Measurements from ENCODE around the gene SCT. TPM values are rescaled to one million over a fixed set of nuclear protein-coding genes. Genes with fewer than 3 reads are reported as not detected.

SCT gene
- total RNA-seq, 4 donors from 2014 or later = not detected

DNA sequence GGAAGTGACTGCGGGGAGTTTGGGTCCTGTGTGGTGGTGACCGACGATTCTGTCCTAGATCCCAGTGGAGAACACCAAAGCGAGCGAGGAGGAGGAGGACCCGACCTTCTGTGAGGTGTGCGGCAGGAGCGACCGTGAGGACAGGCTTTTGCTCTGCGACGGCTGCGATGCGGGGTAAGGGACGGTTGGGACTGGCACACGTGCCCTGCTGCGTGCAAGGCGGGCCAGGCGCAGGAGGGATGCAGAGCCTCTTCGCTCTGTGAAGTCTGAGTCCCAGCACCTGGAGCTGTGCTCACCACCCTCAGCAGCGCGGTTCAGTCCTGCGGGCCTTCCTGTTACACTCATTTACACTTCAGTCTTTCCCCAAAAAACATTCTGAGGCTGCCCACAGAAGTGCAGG, 34.5 kb downstream of the SCT start:
- no peak for TF ChIP-seq EP300 (IDR thresholded peaks at IDR 0.05)
- TF ChIP-seq POLR2A (IDR thresholded peaks at IDR 0.05; ENCODE audit: low read depth) = no peak
- TF ChIP-seq, protein P1, sequence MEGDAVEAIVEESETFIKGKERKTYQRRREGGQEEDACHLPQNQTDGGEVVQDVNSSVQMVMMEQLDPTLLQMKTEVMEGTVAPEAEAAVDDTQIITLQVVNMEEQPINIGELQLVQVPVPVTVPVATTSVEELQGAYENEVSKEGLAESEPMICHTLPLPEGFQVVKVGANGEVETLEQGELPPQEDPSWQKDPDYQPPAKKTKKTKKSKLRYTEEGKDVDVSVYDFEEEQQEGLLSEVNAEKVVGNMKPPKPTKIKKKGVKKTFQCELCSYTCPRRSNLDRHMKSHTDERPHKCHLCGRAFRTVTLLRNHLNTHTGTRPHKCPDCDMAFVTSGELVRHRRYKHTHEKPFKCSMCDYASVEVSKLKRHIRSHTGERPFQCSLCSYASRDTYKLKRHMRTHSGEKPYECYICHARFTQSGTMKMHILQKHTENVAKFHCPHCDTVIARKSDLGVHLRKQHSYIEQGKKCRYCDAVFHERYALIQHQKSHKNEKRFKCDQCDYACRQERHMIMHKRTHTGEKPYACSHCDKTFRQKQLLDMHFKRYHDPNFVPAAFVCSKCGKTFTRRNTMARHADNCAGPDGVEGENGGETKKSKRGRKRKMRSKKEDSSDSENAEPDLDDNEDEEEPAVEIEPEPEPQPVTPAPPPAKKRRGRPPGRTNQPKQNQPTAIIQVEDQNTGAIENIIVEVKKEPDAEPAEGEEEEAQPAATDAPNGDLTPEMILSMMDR (IDR thresholded peaks at IDR 0.05) = no peak
- no peak for TF ChIP-seq POLR2AphosphoS5 (IDR thresholded peaks at IDR 0.05)
- Histone ChIP-seq H3K27ac (replicated peaks in 1 of 4) (no peak overlapping the region), H3K36me3 (peaks cover 74 to 100% (median 99%) of the 10 kb centered on the region in 4 donors), H3K4me1 (no peaks in the 10 kb centered on the region), H3K27me3 (no peaks in the 10 kb centered on the region), H3K4me3 (no peak overlapping the region), H3K9me3 (no peaks in the 10 kb centered on the region)
- DNase-seq (ENCODE audit: extremely low spot score) = no peak
- 94% methylated on average over 22 of the region's 22 CpGs for WGBS
- intact Hi-C loops (cut with DNase I) = no loop called here

DNA sequence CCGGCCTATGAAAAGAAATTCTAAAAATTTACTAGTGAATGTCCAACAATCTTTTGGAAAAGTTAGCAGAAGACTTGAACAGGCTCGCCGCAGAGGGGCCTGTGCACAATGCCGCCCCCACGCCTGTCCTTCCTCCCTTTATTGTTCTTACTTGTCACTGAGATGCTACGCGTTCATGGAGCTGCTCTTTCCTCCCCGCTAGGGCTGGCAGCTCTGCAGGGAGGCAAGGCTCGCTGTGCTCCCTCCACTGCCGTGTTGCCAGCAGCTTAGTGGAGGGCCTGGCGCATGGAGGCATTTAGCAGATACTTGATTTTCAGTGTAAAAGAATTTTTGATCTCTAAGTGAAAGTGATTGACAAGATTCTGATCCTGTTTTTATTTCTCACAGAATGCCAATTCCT, 36.0 kb downstream of the SCT start:
- H3K4me1 ChIP-seq = no peaks in the 10 kb centered on the region
- no peak for DNase-seq (ENCODE audit: extremely low spot score)
- H3K4me3 ChIP-seq = no peak overlapping the region
- TF ChIP-seq, protein P1 (IDR thresholded peaks at IDR 0.05) = no peak
- TF ChIP-seq EP300 (IDR thresholded peaks at IDR 0.05) = no peak
- no peak for TF ChIP-seq POLR2AphosphoS5 (IDR thresholded peaks at IDR 0.05)
- no peak for TF ChIP-seq POLR2A (IDR thresholded peaks at IDR 0.05; ENCODE audit: low read depth)
- 86% methylated on average over 11 of the region's 11 CpGs for WGBS
- intact Hi-C loops (cut with DNase I) = no loop called here
- H3K27me3 ChIP-seq = no peaks in the 10 kb centered on the region
- peaks cover 69 to 100% (median 98%) of the 10 kb centered on the region in 4 donors for H3K36me3 ChIP-seq
- no peaks in the 10 kb centered on the region for H3K9me3 ChIP-seq
- no peak overlapping the region for H3K27ac ChIP-seq (replicated peaks in 1 of 4)

DNA sequence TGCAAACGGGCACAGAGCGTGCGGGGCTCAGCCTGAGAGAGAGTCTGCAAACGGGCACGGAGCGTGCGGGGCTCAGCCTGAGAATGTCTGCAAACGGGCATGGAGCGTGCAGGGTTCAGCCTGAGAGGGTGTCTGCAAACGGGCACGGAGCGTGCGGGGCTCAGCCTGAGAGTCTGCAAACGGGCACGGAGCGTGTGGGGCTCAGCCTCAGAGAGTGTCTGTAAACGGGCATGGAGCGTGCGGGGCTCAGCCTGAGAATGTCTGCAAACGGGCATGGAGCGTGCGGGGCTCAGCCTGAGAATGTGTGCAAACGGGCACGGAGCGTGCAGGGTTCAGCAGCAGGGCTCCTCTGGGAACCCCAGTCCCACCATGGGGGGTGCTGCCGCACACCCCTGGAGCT, 37.2 kb downstream of the SCT start:
- 94% methylated on average over 26 of the region's 26 CpGs for WGBS

DNA sequence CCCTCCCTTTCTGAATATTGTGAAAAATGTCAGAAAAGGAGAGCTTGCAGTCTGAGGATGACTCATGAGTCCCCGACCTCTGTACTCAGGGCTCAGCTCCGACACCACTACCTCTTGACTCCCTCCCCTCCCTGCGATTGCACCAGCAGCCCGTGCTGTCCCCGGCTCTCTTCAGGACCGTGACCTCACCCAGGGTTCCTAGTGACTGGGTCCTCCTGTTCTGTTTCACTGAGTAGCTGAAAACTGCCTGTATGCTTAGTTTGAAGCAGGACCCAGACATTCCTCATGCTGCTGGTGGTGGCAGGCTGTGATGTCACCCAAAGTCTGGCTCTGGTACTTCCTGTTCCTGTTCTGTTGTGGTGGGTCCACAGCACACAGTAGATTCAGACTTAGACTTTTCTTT, 39.0 kb downstream of the SCT start:
- Histone ChIP-seq H3K27ac (replicated peaks in 1 of 4) (no peak overlapping the region), H3K4me3 (no peak overlapping the region), H3K36me3 (peaks cover 59 to 94% (median 86%) of the 10 kb centered on the region in 4 donors), H3K4me1 (peaks cover 0 to 3% (median 0%) of the 10 kb centered on the region in 4 donors), H3K27me3 (no peaks in the 10 kb centered on the region), H3K9me3 (no peaks in the 10 kb centered on the region)
- TF ChIP-seq EP300 (IDR thresholded peaks at IDR 0.05) = no peak
- TF ChIP-seq, protein P1 (IDR thresholded peaks at IDR 0.05) = no peak
- no peak for TF ChIP-seq POLR2A (IDR thresholded peaks at IDR 0.05; ENCODE audit: low read depth)
- no peak for TF ChIP-seq POLR2AphosphoS5 (IDR thresholded peaks at IDR 0.05)
- intact Hi-C loops (cut with DNase I) = no loop called here
- 59% methylated on average over 6 of the region's 6 CpGs for WGBS
- no peak for DNase-seq (ENCODE audit: extremely low spot score)

More for the DNA sequence above, 37.2 kb downstream of the SCT start:
- no peak for TF ChIP-seq POLR2AphosphoS5 (IDR thresholded peaks at IDR 0.05)
- TF ChIP-seq, protein P1 (IDR thresholded peaks at IDR 0.05) = no peak
- no peak for TF ChIP-seq POLR2A (IDR thresholded peaks at IDR 0.05; ENCODE audit: low read depth)
- TF ChIP-seq EP300 (IDR thresholded peaks at IDR 0.05) = no peak
- no peaks in the 10 kb centered on the region for H3K27me3 ChIP-seq
- peaks cover 58 to 94% (median 88%) of the 10 kb centered on the region in 4 donors for H3K36me3 ChIP-seq
- H3K9me3 ChIP-seq = no peaks in the 10 kb centered on the region
- H3K4me1 ChIP-seq = no peaks in the 10 kb centered on the region
- no peak overlapping the region for H3K27ac ChIP-seq (replicated peaks in 1 of 4)
- intact Hi-C loops (cut with DNase I) = no loop called here
- no peak overlapping the region for H3K4me3 ChIP-seq
- DNase-seq (ENCODE audit: extremely low spot score) = no peak

DNA sequence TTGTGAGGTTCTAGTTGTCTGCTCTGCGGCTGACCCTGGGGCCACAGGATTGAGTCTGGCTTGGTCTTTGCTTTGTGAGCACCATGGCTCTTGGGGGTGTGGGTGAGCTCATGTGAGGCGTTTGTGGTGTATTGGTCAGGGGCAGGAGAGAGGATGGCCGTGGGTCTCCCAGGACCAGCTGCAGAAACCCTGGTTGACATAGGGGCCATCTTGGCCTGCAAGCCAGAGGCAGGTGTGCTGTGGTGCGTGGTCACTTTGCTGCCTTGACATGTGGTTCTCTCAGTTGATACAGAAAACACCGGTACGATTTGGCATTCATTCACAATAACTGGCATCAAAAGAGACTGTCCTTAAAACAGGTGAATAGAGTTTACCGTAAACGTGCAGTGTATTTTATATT, 39.4 kb downstream of the SCT start:
- H3K9me3 ChIP-seq = no peaks in the 10 kb centered on the region
- H3K4me1 ChIP-seq = peaks cover 0 to 3% (median 0%) of the 10 kb centered on the region in 4 donors
- no peak overlapping the region for H3K4me3 ChIP-seq
- TF ChIP-seq, protein P1 (IDR thresholded peaks at IDR 0.05) = no peak
- no peak for TF ChIP-seq POLR2AphosphoS5 (IDR thresholded peaks at IDR 0.05)
- no peak for TF ChIP-seq EP300 (IDR thresholded peaks at IDR 0.05)
- TF ChIP-seq POLR2A (IDR thresholded peaks at IDR 0.05; ENCODE audit: low read depth) = no peak
- WGBS = 83% methylated on average over 8 of the region's 8 CpGs
- no peak for DNase-seq (ENCODE audit: extremely low spot score)
- no peak overlapping the region for H3K27ac ChIP-seq (replicated peaks in 1 of 4)
- peaks cover 59 to 94% (median 86%) of the 10 kb centered on the region in 4 donors for H3K36me3 ChIP-seq
- no peaks in the 10 kb centered on the region for H3K27me3 ChIP-seq
- intact Hi-C loops (cut with DNase I) = no loop called here

All from esophagus muscularis mucosa (tissue), 4 donors.